DND-41 (cell line): ENCODE measurements around the gene NUMBL.
A peak's percentile ranks its signal among the peaks of the same experiment; 100 is the strongest.

Source experiments
- ATAC-seq: fragments of 200-7000 bp; cut with Tn5 transposase; 3 replicates; pipeline ENCODE4 v1.9.1; 2021; ENCODE audit warnings: low read depth; ENCODE audit not compliant: insufficient read depth
- DNase-seq: peaks from one replicate; pipeline ENCODE4 v3.0.0-alpha.2; 2020
- H2AFZ ChIP-seq: 2 replicates; pipeline ENCODE4 v1.6.0; 2012; ENCODE audit warnings: low read depth, low read length
- H3K27ac ChIP-seq: 2 replicates; pipeline ENCODE4 v1.5.1; 2012; ENCODE audit warnings: low read length, inconsistent platforms
- H3K27me3 ChIP-seq: fragments of 200-600 bp; sonication (generic); 2 replicates; pipeline ENCODE4 v1.6.0; 2012; ENCODE audit warnings: low read length, mild to moderate bottlenecking, inconsistent platforms; ENCODE audit not compliant: insufficient read depth, poor library complexity
- H3K36me3 ChIP-seq: 2 replicates; pipeline ENCODE4 v1.5.1; 2012; ENCODE audit warnings: low read length, inconsistent platforms; ENCODE audit not compliant: insufficient read depth
- H3K4me1 ChIP-seq: 2 replicates; pipeline ENCODE4 v1.5.1; 2012; ENCODE audit warnings: mild to moderate bottlenecking, low read length; ENCODE audit not compliant: insufficient read depth
- H3K4me2 ChIP-seq: 2 replicates; pipeline ENCODE4 v1.6.0; 2012; ENCODE audit warnings: mild to moderate bottlenecking, moderate library complexity, low read length, inconsistent platforms; ENCODE audit not compliant: insufficient read depth
- H3K4me3 ChIP-seq, 2 experiments: fragments of 200-600 bp in 1 of 2; shearing (Covaris generic) in 1 of 2; 2 replicates each; pipeline ENCODE4 v1.5.1; 2012 to 2016; ENCODE audit warnings: inconsistent platforms in 2 of 2, low read length in 2 of 2, mild to moderate bottlenecking in 2 of 2, low read depth in 1 of 2, moderate library complexity in 1 of 2
- H3K79me2 ChIP-seq: 2 replicates; pipeline ENCODE4 v1.6.0; 2012; ENCODE audit warnings: low read length, inconsistent platforms; ENCODE audit not compliant: insufficient read depth
- H3K9ac ChIP-seq: 2 replicates; pipeline ENCODE4 v1.6.0; 2012; ENCODE audit warnings: low read depth, mild to moderate bottlenecking, inconsistent platforms, low read length, moderate library complexity
- H3K9me3 ChIP-seq: 2 replicates; pipeline ENCODE4 v1.5.1; 2012; ENCODE audit warnings: low read length, moderate library complexity, mild to moderate bottlenecking, inconsistent platforms; ENCODE audit not compliant: insufficient read depth, severe bottlenecking
- H4K20me1 ChIP-seq: 2 replicates; pipeline ENCODE4 v1.6.0; 2012; ENCODE audit warnings: low read length; ENCODE audit not compliant: insufficient read depth
- EZH2 ChIP-seq: IDR thresholded peaks from 3 replicates; pipeline ENCODE4 v1.6.1; 2012; ENCODE audit warnings: borderline replicate concordance, low read depth, mild to moderate bottlenecking, moderate library complexity, low read length, inconsistent platforms; ENCODE audit not compliant: severe bottlenecking
- TF ChIP-seq, protein P1 (sequence below): IDR thresholded peaks from 2 replicates; pipeline ENCODE4 v1.5.1; 2012; ENCODE audit warnings: borderline replicate concordance, low read length, moderate library complexity, mild to moderate bottlenecking; ENCODE audit not compliant: poor library complexity, severe bottlenecking; ENCODE audit errors: extremely low read depth

The NUMBL gene

DNA sequence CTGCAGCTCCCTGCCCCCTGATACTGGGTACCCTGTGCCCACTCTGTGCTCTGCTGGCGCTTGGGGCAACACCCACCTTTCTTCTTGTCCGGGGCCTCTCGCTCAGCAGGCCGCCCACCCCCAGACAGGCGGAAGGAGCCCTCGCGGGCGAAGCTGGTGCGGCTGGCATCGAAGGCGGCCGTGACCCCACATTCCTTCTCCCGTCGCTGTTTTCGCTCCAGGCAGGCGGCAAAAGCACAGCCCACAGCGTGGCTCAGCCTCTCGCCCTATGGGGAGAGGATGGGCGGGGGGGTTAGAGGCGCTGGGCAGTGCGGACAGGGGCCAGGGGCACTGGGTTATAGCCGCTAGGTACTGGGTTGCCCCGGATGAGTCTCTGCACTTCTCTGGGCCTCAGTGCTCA, 13.3 kb downstream of the NUMBL start:
- peaks cover 41% of the 10 kb centered on the region for H3K36me3 ChIP-seq
- no peaks in the 10 kb centered on the region for H3K79me2 ChIP-seq

GRCh38 chr19:40674291-40674690, 16.2 kb downstream of the NUMBL start:
- ATAC-seq (peak; percentile 57; the same call in 1 of the 3 replicates), DNase-seq (no peak)
- H3K79me2 ChIP-seq, result no peaks in the 10 kb centered on the region
- peaks cover 5% of the 10 kb centered on the region for H3K9me3 ChIP-seq
- H3K27me3 ChIP-seq, result no peaks in the 10 kb centered on the region
- no peak overlapping the region for H3K27ac ChIP-seq
- peaks cover 63% of the 10 kb centered on the region for H3K36me3 ChIP-seq
- no peak for TF ChIP-seq EZH2
- TF ChIP-seq, protein P1, sequence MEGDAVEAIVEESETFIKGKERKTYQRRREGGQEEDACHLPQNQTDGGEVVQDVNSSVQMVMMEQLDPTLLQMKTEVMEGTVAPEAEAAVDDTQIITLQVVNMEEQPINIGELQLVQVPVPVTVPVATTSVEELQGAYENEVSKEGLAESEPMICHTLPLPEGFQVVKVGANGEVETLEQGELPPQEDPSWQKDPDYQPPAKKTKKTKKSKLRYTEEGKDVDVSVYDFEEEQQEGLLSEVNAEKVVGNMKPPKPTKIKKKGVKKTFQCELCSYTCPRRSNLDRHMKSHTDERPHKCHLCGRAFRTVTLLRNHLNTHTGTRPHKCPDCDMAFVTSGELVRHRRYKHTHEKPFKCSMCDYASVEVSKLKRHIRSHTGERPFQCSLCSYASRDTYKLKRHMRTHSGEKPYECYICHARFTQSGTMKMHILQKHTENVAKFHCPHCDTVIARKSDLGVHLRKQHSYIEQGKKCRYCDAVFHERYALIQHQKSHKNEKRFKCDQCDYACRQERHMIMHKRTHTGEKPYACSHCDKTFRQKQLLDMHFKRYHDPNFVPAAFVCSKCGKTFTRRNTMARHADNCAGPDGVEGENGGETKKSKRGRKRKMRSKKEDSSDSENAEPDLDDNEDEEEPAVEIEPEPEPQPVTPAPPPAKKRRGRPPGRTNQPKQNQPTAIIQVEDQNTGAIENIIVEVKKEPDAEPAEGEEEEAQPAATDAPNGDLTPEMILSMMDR, result no peak
- no peaks in the 10 kb centered on the region for H3K4me1 ChIP-seq
- H3K9ac ChIP-seq, result no peak overlapping the region
- no peak overlapping the region for H2AFZ ChIP-seq
- H4K20me1 ChIP-seq, result no peaks in the 10 kb centered on the region
- H3K4me2 ChIP-seq, result no peak overlapping the region
- H3K4me3 ChIP-seq, result no peak overlapping the region

More for the DNA sequence above, 13.3 kb downstream of the NUMBL start:
- Histone ChIP-seq H4K20me1 (no peaks in the 10 kb centered on the region), H3K27me3 (no peaks in the 10 kb centered on the region), H3K4me3 (no peak overlapping the region), H3K9ac (no peak overlapping the region), H3K9me3 (no peaks in the 10 kb centered on the region), H3K27ac (no peak overlapping the region), H2AFZ (no peak overlapping the region), H3K4me1 (no peaks in the 10 kb centered on the region), H3K4me2 (no peak overlapping the region)
- DNase-seq (no peak), ATAC-seq (no peak)
- no peak for TF ChIP-seq EZH2
- TF ChIP-seq, protein P1, result no peak

DNA sequence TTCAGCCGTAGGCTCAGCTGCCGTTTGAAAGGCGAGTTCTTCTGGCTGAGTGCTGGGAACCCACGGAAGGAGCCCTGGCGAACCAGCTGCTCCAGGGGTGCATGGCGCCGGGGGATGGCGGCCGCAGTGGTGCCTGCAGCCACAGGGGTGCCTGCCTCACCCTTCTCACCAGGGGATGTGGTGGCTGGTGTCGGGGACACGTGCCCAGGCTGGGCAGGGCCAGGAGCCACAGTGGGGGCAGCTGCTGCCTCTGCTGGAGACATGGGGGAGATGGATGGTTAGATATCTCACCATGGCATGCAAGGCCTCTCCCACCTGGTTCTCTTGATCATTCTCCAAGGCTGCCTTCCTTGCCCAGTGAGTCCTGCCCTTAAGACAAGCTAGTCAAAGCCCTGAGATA, 17.1 kb downstream of the NUMBL start:
- H3K4me1 ChIP-seq, result no peaks in the 10 kb centered on the region
- H3K4me2 ChIP-seq, result no peak overlapping the region
- no peaks in the 10 kb centered on the region for H4K20me1 ChIP-seq
- no peak overlapping the region for H3K27ac ChIP-seq
- TF ChIP-seq, protein P1, result no peak
- no peak for TF ChIP-seq EZH2
- no peaks in the 10 kb centered on the region for H3K79me2 ChIP-seq
- H3K4me3 ChIP-seq, result no peak overlapping the region
- H3K9me3 ChIP-seq, result peaks cover 5% of the 10 kb centered on the region
- no peak for DNase-seq
- no peak overlapping the region for H2AFZ ChIP-seq
- no peak overlapping the region for H3K9ac ChIP-seq
- ATAC-seq, result 0 out of 3 replicates have a peak, but pooled peaks have one; percentile 19
- peaks cover 64% of the 10 kb centered on the region for H3K36me3 ChIP-seq
- no peaks in the 10 kb centered on the region for H3K27me3 ChIP-seq
